GM12878 (cell line): ENCODE results near the gene UNC93A.

Experiments
- POLR2A ChIP-seq: IDR thresholded peaks from 2 replicates; pipeline ENCODE4 v1.6.1; 2011; ENCODE audit warnings: low read depth, mild to moderate bottlenecking, low read length
- POLR2AphosphoS5 ChIP-seq: IDR thresholded peaks from 2 replicates; pipeline ENCODE4 v1.6.1; 2011; ENCODE audit warnings: mild to moderate bottlenecking, low read length, inconsistent platforms
- SIX5 ChIP-seq: IDR thresholded peaks from 2 replicates; pipeline ENCODE4 v1.6.1; 2011; ENCODE audit warnings: mild to moderate bottlenecking, low read depth, low read length, moderate library complexity; ENCODE audit not compliant: severe bottlenecking

DNA sequence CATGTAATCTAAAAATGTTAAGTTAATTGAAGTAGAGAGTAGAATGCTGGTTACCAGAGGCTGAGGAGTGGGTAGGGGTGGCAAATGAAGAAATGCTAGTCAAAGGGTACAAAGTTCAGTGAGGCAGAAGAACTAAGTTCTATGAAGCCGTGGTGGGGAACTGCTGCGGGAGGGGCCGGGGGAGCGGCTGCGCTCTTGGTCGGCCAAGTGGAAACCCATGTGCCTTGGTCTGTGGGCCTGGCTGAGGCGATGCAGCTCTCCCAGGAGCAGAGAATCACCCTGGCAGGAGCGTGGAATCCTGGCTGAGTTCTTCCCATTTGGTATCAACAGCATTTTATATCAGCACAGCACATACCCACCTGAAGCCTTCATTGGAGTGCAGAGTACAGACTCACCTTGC is 56.1 kb downstream of the UNC93A start:
- TF ChIP-seq POLR2AphosphoS5 (no peak), POLR2A (no peak), SIX5 (no peak)
